H1 (cell line): Measurements from ENCODE around the gene LY6G6D.

Source experiments
- CREB1 ChIP-seq: IDR thresholded peaks from 2 replicates; pipeline ENCODE4 v1.6.1; 2012; ENCODE audit warnings: inconsistent platforms
- EZH2 ChIP-seq: fragments of 200-600 bp; sonication (generic); IDR thresholded peaks from 2 replicates; pipeline ENCODE4 v1.7.1; 2012; ENCODE audit warnings: low read depth, mild to moderate bottlenecking, moderate library complexity, low read length, inconsistent platforms; ENCODE audit not compliant: severe bottlenecking
- GABPA ChIP-seq: IDR thresholded peaks from 2 replicates; pipeline ENCODE4 v1.6.1; 2011; ENCODE audit warnings: mild to moderate bottlenecking, low read length, moderate library complexity, borderline replicate concordance; ENCODE audit not compliant: insufficient read depth
- POLR2A ChIP-seq, 2 experiments: IDR thresholded peaks; 1 replicate in 1 of 2; 2 replicates in 1 of 2; pipeline ENCODE4 v1.6.1; 2011; ENCODE audit warnings: low read depth in 2 of 2, low read length in 2 of 2, mild to moderate bottlenecking in 2 of 2; ENCODE audit errors: control extremely low read depth in 1 of 2
- SP4 ChIP-seq: IDR thresholded peaks from 2 replicates; pipeline ENCODE4 v1.6.1; 2012; ENCODE audit warnings: low read length, inconsistent platforms
- TF ChIP-seq, protein P1 (sequence below), 3 experiments: IDR thresholded peaks; 1 replicate in 2 of 3; 2 replicates in 1 of 3; pipeline versions ENCODE4 v1.5.1 to v1.6.1; 2011; ENCODE audit warnings: low read length in 3 of 3, mild to moderate bottlenecking in 3 of 3, inconsistent platforms in 2 of 3, low read depth in 1 of 3, moderate library complexity in 1 of 3; ENCODE audit not compliant: insufficient read depth in 1 of 3; ENCODE audit errors: control extremely low read depth in 1 of 3

DNA sequence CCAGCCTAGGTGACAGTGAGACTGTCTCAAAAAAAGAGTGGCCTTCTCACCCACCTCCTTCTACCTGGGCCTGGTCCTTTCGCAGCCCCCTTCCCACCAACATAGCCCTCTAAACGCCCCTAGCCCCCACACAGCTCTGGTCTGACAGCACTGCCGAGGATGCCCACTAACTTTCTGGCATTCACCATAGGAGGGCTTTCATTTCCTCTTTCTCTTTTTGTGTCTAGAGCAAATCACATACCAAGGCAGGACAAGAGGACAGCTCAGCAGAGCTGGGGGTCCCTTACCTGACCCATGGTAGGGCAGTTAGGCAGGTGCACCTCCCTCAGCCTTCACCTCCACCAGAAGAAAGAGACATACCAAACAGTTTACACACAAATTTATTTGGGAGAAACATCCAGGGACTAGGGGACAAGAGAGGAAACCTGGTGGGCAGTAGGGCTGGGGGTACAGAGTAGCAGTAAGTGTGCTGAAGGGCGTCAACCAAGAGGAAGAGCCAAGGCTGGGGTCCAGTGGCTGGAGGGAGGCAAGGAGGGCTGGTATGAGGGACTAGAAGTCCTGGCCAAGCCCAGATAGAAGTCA is 38.7 kb upstream of the LY6G6D start:
- no peak for TF ChIP-seq POLR2A (IDR thresholded peaks at IDR 0.05; ENCODE audit: control extremely low read depth in 1 of 2, low read depth in 2 of 2, low read length in 2 of 2)
- TF ChIP-seq, protein P1, sequence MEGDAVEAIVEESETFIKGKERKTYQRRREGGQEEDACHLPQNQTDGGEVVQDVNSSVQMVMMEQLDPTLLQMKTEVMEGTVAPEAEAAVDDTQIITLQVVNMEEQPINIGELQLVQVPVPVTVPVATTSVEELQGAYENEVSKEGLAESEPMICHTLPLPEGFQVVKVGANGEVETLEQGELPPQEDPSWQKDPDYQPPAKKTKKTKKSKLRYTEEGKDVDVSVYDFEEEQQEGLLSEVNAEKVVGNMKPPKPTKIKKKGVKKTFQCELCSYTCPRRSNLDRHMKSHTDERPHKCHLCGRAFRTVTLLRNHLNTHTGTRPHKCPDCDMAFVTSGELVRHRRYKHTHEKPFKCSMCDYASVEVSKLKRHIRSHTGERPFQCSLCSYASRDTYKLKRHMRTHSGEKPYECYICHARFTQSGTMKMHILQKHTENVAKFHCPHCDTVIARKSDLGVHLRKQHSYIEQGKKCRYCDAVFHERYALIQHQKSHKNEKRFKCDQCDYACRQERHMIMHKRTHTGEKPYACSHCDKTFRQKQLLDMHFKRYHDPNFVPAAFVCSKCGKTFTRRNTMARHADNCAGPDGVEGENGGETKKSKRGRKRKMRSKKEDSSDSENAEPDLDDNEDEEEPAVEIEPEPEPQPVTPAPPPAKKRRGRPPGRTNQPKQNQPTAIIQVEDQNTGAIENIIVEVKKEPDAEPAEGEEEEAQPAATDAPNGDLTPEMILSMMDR (IDR thresholded peaks at IDR 0.05; ENCODE audit: control extremely low read depth in 1 of 3, insufficient read depth in 1 of 3, low read depth in 1 of 3, low read length in 3 of 3), result no peak
- no peak for TF ChIP-seq CREB1
- TF ChIP-seq GABPA, result no peak
- no peak for TF ChIP-seq EZH2
- no peak for TF ChIP-seq SP4
